Vagina (tissue), 2 donors: Measurements from ENCODE around the gene FGD4.
"Not testable (repeated sequence)": the region's sequence is repeated elsewhere in the genome, so short reads cannot be mapped to it uniquely, and the experiment has no call there.

Experiments
- CTCF ChIP-seq, 3 experiments: fragments of 450-650 bp in 2 of 3; fragments of 200-600 bp in 1 of 3; sonication (generic) in 1 of 3; IDR thresholded peaks; one replicate each; pipeline ENCODE4 v1.5.1; 2017 to 2019; ENCODE audit warnings: antibody characterized with exemption in 3 of 3, mild to moderate bottlenecking in 2 of 3, moderate library complexity in 2 of 3
- POLR2A ChIP-seq, 2 donors: fragments of 450-650 bp; IDR thresholded peaks; one replicate each; pipeline ENCODE4 v1.6.1; 2017; ENCODE audit warnings: antibody characterized with exemption in 2 of 2, mild to moderate bottlenecking in 2 of 2, moderate library complexity in 2 of 2

- TF ChIP-seq POLR2A, CTCF (IDR thresholded peaks at IDR 0.05): not testable (repeated sequence)
Measured at GRCh38 chr12:32562413-32562812, 163.1 kb downstream of the FGD4 start.
